Nucleus accumbens (tissue), 56 donors: Measurements from ENCODE around the gene TNFRSF1A.
"Not testable (repeated sequence)": the region's sequence is repeated elsewhere in the genome, so short reads cannot be mapped to it uniquely, and the experiment has no call there.

Experiments
- DNase-seq, 56 donors: peaks; one replicate each; lab custom pipeline; 2025; lab: John Stamatoyannopoulos, UW

TNFRSF1A gene

DNA sequence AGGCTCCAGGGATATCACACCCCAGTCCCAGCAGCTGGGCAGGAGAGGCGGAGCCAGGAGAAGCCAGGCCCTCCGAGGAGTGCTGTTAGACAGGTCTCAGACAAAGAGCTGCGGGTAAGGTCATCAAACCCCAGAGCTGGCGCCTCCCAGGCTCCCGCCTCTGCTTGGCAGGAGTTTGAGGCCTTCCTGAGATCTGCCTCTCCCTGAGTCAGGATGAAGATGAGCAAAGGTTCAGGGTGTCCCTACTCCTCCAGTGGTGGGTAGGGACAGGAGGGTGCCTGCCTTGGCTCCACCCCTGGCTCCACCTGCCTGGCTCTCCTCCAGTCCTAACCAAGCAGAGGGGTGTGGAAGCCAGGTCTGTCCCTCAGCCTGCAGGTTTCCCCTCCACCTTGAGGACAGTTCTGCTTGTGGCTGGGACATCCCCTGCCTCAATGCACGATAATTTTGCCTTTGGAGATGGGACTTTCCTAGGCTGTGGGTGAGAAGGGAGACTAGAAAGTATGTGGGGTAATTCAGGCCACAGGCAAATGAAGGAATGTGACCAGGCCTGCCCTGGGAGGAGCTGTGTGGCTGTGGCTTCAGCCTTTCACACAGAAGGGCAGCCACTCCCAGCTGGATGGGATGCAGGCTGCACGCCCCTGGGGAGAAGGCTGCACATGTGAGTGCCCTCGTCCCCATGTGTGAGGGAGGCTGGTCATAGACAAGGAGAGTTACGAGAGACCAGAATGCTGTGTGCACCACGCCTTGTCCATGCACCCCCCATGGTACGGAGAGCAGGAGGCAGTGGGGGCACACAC, 29.1 kb downstream of the TNFRSF1A start:
- DNase-seq: no peak

DNA sequence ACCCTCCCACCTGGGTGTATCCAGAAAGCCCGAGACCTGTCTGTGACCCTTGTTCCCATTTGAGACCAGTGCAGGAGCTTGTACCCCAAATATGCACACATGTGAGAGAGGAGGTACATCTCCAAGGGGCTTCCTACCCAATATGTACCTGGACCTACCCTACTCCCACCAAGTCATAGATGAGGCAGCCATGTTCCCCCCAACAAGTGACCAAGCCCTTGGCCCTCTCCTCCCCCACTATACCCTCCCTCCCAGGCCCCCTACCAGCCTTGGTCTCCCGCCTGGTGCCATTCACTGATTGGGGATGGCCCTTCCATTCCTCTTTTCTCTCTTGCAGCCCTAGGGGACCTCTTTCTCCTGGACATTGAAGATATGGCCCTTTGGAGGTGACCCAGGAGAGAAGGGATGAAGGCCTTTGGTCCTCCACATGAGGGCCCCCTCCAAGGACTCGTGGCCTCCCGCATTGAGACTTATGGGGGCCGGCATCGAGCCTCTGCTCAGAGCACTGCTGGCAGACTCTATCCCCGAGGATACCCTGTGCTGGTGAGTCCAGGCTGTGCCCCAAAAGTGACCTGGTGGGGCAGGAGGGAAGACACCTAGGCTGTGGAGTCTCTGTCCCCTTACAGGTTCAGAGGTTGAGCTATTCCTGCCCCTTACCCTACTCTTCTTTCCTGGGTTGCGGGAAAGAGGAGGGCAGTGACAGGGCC, 29.9 kb downstream of the TNFRSF1A start:
- no peak for DNase-seq

DNA sequence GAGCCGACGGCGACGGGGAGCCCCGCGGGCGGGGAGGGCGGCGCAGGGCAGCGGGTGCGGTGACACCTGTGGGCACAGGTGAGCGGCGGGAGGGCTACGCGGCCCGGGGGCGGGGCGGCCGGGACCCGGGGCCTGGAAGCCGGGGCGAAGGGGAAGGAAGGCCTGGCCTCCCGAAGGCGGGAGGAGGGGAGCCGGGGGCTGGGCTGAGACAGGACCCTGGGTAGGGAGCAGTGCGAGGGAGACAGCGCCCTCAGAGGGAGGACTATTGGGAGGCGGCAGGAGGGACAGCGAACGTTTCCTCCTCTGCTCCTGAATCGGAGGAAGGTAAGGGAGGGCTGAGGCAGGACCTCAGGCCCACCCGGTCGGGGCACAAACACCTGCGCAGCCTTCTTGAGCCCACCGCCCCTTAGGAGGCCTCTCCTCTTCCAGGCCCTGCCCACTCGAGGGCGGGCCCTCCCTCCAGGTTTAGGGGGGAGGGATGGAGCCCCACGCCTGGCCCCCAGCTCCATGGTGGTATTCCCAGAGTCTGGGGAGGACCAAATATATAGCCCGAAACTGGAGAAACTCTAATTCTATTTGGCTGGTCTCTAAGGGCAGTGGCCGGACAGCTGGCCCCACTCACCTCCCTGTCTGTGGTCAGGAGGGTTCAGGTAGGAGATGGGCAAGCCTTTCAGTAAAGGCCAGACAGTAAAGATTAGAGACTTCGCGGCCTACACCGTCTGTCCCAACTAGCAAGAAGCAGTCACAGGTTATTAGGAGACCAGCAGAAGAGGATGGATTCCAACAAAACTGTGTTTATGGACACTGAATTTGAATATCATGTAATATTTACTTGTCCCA, 30.9 kb downstream of the TNFRSF1A start:
- no peak for DNase-seq

DNA sequence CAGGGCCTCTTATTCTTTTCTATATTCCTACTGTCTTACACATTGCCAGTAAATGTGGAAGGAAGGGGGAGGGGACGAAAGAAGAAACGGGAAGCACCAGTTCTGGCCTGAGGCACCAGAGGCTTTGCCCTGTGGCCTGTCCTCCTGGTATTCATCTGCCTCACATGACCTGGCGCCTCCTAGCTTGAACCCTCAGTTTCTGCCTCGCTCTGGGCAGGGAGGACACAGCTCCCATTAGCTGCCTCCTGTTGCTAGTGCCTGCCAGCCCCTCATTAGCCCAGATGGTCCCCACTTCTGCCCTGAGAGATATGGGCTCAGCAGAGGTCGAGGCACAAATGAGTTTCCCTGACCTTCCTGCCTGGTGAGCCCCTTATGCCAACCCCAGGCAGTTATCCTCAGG, 34.3 kb downstream of the TNFRSF1A start:
- peak in 4 of 56 donors; percentile 4 to 18 (median 12) for DNase-seq

DNA sequence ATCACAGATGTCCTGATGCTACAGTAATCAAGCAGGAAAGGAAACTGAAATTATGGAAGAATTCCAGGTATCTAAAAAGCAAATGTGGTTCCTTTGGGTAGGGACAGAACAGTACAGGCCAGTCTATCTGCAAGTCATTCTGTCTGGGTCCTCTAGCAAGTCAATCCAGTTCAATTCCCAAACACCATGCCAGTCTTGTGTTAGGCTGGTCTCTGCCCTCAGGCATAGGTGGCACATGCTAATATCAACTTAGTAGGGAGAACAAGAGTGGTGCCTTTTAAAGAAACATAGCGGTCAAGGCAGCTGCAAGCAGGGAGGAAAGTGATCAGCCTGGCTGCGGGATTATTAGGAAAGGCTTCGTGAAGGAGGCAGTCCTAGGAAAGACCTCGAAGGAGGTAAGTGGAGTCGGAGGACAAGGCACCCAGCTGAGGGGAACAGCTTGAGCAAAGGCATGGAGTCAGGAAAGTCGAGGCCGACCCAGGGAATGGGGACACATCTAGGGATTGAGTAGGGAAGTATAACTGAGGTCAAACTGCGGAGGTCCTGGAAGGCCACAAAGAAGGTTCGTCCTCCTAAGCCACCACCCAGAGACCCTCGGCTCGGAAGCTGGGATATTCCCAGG, 35.2 kb downstream of the TNFRSF1A start:
- DNase-seq: no peak

DNA sequence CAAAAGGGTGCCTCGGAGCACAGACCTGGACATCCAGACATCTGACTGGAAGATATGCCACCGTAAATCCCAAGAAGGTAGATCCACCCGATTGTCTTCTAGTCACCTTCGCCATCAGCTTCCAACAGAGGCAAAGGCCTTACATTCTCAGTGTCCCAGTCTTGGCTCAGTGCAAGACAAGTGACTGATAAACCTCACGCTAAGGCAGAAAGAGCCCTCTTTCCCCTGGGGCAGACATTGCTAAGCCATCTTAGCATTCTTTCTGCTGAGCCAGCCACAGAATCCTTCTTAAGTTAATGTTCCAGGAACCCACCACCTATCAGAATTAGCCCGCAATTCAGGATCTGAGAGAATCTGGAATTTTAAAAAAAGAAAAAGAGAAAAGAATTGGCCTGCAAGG, 35.7 kb downstream of the TNFRSF1A start:
- no peak for DNase-seq

DNA sequence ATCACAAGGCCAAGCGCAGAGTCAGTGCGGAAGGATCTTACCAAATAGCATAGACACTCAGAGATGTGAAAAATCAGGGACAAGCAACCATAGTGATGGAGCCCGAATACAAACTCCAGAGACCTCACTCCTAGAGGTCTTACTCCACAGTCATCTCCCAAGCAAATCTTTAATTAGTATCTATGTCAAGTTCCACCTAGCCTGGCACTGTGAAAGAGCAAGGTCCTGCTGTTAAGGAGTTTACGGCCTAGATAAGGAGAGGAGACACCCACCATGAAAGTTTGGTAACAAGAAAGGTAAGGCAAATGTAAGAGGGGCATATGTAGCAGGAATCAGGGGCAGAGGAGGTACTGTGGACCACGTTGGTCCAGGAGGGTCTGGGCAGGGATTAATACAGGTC, 38.8 kb downstream of the TNFRSF1A start:
- DNase-seq: no peak

DNA sequence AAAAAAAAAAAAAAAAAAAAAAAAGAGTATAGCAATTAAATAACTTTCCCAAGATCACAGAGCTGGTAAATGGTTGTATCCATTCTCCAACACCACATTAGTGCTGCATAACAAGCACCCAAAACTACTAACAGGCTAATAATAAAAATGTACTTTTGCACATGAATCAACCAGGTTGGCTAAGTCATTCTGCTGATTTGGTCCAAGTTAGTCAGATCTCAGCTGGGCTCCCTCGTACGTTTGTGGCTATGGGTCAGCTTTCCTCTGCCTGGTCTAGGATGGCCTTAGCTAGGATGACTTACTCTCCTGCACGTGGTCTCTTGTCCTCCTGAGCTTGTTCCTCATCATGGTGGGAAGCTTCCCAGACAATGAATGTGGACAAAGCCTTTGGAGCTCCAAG, 39.3 kb downstream of the TNFRSF1A start:
- no peak for DNase-seq

DNA sequence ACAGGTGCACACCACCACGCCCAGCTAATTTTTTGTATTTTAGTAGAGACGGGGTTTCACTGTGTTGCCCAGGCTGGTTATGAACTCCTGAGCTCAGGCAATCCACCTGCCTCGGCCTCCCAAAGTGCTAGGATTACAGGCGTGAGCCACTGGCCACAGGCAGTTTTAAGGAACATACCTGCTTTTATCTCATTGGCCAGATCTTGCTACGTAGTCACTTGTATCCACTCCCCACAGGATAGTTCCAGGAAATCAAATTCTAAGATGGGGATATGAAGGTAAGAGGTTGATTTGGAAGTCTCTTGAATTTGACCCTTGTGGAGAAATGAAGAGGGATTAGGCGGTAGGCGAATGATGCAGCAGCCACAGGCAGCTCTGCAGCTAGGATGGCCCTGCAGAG, 40.2 kb downstream of the TNFRSF1A start:
- DNase-seq: no peak

DNA sequence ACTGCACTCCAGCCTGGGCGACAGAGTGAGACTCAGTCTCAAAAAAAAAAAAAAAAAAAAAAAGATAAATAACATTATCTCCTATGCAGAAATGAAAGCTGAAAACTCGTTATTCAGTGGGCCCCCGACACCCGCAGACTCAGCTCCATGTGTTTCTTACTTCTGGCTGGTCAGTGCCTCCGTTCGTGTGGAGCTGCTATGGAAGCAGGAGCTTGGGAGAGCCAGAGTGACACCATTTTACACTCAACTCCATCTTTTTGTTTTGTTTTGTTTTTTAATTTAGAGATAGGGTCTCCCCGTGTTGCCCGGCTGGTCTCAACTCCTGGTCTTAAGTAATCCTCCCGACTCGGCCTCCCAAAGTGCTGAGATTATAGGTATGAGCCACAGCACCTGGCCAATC, 44.7 kb downstream of the TNFRSF1A start:
- DNase-seq: no peak

DNA sequence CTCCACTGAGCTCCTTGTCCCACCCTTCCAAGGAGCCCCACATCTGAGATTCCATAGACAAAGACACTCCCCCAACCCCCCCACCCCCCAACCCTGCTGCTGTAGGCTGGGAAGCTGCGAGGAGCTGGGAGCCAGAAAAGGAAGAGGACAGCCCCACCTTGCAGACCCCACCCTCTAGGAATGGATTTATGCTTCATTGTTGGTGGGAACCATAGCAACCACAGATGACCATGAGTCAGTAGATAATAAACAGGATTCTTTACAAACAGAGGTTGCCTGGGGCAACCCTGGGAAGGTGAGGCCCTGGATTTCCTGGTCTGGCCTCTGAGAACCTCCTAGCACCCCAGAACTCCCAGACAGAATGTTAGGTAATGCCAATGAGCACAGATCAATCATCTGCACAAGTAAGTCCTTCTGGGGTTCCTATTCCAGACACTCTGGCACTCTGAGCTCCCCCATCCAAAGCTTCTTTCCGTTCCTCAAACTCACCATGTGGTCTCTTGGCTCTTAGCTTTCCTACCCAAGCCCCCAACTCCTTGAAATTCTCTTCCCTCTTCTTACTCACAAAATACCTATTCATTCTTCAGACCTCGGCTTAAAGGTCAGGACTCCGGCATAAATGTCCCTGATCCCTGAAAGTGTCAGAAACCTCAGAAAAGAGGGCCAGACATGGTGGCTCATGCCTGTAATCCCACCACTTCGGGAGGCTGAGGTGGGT, 46.6 kb downstream of the TNFRSF1A start:
- no peak for DNase-seq

DNA sequence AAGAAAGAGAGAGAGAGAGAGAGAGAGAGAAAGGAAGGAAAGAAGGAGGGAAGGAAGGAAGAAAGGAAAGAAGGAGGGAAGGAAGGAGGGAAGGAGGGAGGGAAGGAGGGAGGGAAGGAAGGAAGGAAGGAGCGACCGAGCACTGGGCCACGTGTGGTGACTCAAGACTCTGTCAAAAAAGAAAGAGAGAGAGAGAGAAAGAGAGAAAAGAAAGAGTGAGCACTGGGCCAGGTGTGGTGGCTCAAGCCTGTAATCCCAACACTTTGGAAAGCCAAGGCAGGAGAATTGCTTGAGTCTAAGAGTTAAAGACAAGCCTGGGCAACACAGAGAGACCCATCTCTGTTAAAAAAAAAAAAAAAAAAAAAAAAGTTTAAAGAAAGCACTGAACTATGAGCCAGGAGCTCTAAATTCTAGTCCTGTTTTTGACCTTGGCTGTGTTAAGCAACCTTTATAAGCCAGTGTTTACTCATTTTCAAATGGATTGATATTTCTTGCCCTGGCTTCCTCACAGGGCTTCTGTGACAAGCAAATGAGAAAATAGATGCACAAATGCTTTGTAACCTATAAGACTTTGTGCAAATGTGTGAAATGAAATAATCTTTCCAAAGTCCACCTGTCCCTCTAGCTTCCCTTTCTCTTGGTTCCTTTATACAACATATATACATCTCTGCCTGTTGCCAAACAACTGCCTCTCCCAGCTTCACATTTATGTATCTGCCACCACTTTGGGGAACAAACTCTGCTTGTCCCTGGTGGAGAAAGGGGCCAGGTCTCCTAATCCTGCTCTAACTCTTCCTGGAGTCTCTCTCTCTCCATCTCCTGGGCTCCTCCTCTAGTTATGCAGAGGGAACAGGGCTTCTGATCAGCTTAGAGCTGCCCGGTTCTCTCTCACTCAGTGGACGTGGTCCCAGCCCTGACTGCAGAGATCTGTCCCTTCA, 47.5 kb downstream of the TNFRSF1A start:
- DNase-seq: no peak

DNA sequence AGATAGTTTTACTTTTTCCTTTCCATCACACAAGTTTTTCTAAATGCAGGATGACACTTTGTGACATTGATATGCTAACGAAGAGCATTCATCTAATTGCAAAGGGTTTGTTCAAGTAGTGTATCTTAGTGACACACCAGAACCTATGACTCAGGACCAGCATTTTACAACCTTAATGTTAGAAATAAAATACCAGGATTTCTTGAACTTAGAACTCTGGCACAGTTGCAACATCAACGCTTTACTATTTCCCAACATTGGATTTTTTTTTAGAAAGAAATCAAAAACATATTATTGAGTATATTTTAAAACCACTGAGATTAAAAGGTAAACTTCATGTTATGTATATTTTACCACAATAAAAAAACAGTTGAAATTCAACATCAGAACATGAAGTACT, 49.3 kb downstream of the TNFRSF1A start:
- no peak for DNase-seq

DNA sequence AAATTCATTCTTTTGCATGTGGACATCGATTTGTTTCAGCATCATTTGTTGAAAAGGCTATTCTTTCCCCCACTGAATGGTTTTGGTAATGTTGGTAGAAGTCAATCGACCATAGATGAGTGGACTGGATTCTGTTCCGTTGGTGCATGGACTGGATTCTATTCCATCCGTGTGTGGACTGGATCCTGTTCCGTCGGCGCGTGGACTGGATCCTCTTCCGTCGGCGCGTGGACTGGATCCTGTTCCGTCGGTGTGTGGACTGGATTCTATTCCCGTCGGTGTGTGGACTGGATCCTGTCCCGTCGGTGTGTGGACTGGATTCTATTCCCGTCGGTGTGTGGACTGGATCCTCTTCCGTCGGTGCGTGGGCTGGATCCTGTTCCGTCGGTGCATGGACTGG, 52.0 kb downstream of the TNFRSF1A start:
- not testable (repeated sequence) for DNase-seq

DNA sequence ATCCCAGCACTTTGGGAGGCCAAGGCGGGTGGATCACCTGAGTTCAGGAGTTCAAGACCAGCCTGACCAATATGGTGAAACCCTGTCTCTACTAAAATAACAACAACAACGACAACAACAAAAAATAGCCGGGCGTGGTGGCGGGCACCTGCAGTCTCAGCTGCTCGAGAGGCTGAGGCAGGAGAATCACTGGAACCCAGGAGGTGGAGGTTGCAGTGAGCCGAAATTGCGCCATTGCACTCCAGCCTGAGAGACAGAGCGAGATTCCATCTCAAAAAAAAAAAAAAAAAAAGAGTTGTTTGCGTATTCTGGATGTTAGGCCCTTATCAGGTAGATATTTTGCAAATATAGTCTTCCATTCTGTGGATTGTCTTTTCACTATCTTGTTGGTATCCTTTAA, 52.8 kb downstream of the TNFRSF1A start:
- DNase-seq: not testable (repeated sequence)

DNA sequence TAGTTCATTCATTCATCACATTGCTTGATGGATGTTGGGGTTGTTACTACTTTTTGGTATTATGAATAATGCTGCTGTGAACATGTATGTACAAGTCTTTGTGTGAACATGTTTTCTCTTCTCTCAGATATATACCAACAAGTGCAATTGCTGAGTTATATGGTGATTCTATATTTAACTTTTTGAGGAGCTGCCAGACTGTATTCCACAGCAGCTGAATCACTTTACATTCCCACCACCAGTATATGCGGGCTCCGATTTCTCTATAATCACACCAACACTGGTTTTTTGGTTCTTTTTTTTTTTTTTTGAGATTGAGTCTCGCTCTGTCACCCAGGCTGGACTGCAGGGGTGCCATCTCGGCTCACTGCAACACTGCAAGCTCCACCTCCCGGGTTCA, 53.6 kb downstream of the TNFRSF1A start:
- DNase-seq: no peak

DNA sequence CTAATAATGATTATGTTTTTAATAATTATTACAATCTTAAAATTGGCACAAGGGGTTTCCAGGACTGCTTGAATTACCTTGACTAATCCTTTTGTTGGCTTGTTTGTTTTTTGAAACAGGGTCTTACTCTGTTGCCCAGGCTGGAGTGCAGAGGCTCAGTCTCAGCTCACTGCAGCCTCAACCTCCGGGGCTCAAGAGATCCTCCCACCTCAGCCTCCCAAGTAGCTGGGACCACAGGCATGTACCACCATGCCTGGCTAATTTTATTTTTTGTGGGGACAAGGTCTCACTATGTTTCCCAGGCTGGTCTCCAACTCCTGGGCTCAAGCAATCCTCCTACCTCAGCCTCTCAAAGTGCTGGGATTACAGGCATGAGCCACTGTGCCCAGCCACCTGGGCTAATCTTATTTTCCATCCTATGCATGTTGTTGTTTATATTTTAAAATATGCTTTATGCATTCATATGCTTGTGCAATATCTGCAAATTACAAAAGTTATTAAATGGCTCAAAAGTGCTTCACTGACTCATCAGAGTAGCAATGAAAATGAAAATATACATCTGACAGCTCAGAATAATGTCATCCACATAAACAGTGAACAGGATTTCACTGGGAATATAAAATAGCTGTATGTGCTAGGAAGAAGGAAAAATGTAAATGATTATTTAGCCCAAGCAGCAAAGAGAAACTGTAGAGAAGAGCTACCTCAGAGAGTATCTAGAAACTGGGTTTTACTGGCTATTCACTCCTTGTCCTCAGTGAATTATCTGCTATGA, 56.2 kb downstream of the TNFRSF1A start:
- DNase-seq: no peak

DNA sequence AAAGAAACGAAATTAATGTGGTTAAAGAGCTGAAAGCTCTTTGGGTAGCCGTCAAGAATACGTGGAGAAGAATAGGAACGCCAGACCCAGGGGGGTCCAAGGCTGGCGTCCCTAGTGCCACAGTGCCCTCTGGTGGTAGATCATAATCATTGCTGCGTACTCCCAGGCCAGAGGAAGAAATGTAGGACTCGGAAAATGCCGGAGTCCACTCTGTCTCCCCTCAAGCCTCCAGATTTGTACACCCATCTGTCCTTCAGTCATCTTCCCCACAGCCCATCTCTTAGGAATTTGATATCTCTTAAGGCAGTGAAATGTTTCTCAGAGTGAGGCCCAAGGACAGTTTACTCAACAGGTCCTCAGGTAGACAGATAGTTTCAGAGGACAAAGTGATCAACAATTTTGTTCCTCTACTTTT, 56.8 kb downstream of the TNFRSF1A start:
- peak in 45 of 56 donors; percentile 2 to 68 (median 30) for DNase-seq
